ENCODE data around the gene HUWE1. TPM values are rescaled to one million over a fixed set of nuclear protein-coding genes. Genes with fewer than 3 reads are reported as not detected.
"Not testable (repeated sequence)": the region's sequence is repeated elsewhere in the genome, so short reads cannot be mapped to it uniquely, and the experiment has no call there.

The HUWE1 gene, protein sequence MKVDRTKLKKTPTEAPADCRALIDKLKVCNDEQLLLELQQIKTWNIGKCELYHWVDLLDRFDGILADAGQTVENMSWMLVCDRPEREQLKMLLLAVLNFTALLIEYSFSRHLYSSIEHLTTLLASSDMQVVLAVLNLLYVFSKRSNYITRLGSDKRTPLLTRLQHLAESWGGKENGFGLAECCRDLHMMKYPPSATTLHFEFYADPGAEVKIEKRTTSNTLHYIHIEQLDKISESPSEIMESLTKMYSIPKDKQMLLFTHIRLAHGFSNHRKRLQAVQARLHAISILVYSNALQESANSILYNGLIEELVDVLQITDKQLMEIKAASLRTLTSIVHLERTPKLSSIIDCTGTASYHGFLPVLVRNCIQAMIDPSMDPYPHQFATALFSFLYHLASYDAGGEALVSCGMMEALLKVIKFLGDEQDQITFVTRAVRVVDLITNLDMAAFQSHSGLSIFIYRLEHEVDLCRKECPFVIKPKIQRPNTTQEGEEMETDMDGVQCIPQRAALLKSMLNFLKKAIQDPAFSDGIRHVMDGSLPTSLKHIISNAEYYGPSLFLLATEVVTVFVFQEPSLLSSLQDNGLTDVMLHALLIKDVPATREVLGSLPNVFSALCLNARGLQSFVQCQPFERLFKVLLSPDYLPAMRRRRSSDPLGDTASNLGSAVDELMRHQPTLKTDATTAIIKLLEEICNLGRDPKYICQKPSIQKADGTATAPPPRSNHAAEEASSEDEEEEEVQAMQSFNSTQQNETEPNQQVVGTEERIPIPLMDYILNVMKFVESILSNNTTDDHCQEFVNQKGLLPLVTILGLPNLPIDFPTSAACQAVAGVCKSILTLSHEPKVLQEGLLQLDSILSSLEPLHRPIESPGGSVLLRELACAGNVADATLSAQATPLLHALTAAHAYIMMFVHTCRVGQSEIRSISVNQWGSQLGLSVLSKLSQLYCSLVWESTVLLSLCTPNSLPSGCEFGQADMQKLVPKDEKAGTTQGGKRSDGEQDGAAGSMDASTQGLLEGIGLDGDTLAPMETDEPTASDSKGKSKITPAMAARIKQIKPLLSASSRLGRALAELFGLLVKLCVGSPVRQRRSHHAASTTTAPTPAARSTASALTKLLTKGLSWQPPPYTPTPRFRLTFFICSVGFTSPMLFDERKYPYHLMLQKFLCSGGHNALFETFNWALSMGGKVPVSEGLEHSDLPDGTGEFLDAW (N-terminal part only)
- 62.5 and 124 TPM in 2 replicates for total RNA-seq (2014; rRNA removed; shearing (Covaris generic))

DNA sequence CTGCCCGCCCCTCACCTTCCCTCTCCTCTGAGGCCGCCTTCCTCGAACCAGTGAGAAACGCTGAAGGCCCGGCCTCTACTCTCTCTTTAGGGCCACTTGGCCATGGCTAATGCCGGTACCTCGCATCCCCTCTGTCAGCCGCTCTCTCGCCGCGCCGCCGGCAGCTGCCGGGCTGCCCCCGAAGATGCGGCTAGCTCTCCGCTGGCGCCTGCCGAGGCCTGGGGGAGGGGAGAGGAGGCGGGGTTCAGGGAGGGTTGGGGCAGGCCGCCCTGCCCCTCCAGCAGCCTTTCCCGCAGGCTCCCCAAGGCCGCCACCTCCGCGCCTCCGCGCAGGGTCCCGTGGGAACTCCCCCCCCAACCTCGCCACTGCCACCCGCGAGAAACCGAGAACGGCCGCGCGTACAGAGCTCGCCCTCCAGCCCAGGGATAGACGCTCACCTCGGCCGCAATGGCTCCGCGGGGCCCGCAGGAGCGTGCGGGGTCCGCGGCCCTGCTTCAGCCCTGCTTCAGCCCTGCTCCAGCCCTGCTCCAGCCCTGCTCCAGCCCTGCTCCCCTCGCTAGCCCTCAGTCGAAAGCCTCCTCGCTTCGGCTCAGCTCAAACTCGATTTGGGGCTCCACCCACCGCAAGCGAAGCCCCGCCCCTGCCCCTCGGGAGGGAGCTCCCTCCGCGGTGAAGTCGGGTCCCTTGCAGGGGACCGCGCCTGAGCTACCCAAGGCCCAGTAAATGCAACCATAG lies at the start of gene HUWE1:
TSS of gene HUWE1 (minus strand) at position 569 of the 735 bp plus-strand sequence. CDS start 32,612 bp downstream, outside the sequence.
- DNase-seq (ENCODE audit: low read depth): peak; percentile 75

DNA sequence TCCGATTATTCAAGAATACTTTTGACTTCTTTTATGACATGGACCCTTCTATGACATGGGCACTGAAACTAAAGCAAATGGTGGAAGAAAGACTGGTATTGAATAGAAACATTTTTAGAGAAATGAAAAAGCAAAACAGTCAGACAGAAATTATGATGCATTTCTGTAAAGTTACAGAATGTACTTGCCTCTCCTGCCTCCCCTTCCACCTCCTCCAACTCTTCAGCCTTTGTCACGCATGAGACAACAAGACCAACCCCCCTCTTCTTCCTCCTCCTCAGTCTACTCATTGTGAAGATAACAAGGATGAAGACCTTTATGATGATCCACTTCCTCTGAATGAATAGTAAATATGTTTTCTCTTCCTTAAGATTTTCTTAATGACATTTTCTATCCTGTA lies 46.3 kb upstream of the HUWE1 start:
- no peak for DNase-seq (ENCODE audit: low read depth)

DNA sequence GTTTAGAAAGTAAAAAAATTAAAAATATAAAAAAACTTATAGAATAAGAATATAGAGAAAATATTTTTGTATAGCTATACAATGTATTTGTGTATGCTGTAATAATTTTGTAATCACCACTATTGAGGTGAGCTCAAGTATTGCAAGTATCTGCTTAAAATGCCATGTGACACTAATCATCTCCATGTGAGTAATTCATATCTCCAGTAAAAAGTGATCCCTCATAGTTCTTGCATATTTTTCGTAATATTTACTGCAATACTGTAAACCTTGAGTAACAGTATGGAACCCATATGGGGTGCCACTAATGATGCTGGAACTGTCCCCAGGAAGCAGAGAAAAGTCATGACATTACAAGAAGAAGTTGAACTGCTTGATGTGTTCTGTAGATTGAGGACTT lies 43.2 kb upstream of the HUWE1 start:
- no peak for DNase-seq (ENCODE audit: low read depth)

DNA sequence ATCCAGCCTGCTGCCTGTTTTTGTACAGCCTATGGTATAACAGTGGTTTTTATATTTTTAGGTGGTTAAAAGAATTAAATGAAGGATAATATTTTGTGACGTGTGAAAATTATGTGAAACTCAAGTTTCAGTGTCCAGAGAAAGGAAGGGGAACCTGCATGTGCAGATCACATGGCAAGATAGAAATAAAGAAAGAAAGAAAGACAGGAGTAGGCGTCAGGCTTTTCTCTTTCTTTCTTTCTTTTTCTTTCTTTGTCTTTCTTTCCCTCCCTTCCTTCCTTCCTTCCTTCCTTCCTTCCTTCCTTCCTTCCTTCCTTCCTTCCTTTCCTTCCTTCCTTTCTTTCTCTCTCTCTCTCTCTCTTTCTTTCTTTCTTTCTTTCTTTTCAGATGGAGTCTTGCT lies 42.0 kb upstream of the HUWE1 start:
- no peak for DNase-seq (ENCODE audit: low read depth)

DNA sequence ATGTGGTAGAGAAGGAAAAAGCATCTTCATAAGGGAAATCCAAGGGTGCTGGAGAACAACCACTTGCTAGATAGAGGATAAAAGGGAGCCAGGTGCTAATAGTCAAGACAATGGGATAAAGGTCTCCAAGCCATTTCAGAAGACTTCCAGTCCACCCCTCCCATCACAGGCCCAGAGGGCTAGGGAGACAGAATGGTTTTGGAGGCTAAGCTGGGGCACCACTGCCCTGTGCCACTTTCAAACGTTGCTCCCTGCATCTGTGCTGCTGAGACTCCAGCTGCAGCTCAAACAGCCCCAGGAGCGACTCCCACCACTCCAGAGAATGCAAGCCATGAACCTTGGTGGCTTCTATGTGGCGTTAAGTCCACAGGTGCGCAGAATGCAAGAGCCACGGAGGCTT lies 38.4 kb upstream of the HUWE1 start:
- DNase-seq (ENCODE audit: low read depth): no peak

DNA sequence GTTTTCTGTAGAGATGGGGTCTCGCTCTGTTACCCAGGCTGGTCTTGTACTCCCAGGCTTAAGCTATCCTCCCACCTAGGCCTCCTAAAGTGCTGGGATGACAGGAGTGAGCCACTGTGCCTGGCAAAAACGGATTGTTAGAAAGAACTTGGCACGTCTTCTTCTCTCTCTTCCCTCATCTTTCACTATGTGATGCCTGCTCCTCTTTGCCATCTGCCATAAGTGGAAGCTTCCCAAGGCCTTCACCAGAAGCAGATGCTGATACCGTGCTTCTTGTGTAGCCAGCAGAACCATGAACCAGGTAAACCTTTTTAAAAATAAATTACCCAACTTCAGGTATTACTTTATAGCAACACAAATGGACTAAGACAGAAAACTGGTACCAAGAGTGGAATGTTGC lies 36.9 kb upstream of the HUWE1 start:
- DNase-seq (ENCODE audit: low read depth): no peak

DNA sequence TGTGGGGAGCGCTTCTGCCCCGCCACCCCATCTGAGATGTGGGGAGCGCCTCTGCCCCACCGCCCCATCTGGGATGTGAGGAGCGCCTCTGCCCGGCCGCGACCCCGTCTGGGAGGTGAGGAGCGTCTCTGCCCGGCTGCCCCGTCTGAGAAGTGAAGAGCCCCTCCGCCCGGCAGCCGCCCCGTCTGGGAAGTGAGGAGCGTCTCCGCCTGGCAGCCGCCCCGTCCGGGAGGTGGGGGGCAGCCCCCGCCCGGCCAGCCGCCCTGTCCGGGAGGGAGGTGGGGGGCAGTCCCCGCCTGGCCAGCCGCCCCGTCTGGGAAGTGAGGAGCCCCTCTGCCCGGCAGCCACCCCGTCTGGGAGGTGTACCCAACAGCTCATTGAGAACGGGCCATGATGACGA lies 35.1 kb upstream of the HUWE1 start:
- not testable (repeated sequence) for DNase-seq (ENCODE audit: low read depth)

DNA sequence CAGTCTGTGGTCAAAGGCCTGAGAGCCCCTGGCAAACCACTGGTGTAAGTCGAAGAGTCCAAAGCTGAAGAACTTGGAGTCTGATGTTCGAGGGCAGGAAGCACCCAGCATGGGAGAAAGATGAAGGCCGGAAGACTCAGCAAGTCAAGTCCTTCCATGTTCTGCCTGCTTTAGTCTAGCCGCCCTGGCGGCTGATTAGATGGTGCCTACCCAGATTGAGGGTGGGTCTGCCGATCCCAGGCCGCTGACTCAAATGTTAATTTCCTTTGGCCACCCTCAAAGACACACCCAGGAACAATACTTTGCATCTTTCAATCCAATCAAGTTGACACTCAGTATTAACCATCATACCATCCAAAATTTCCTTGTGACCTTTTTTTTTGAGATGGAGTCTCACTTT lies 33.1 kb upstream of the HUWE1 start:
- not testable (repeated sequence) for DNase-seq (ENCODE audit: low read depth)

DNA sequence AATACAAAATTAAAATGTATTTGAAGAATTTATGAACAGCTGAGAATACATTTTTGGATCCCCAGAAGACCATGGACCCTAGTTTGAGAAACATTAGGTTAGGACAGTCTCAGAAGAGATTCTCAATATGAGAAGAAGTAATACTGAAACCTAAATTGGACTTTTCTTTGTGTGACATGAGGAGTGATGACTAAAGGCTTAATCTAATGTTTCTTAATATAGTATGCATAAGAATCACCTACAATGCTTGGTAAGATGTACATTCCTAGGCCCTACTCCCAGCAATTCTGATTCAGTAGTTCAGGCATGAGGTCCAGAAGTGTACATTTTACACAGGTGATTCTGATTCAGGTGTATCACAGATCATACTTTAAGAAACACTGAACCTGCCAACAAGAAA lies 31.6 kb upstream of the HUWE1 start:
- DNase-seq (ENCODE audit: low read depth): no peak

DNA sequence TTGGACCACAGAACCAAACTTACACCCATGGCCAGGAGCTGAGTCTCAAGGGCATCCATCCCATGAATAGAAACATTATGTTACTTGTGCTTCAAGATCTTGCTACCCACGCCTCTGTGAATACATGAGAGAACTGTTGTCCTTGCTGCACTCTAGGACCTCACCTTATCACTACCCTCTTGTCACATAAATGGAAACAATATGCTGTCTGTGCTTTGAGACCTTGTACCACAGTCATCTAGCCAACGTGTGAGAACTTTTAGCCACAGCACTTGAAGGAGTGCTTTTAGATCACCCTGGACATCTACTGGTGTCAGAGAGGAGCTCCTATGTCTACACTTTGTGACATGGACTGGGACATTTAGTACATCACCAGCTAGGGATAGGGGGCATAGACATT lies 30.7 kb upstream of the HUWE1 start:
- no peak for DNase-seq (ENCODE audit: low read depth)

DNA sequence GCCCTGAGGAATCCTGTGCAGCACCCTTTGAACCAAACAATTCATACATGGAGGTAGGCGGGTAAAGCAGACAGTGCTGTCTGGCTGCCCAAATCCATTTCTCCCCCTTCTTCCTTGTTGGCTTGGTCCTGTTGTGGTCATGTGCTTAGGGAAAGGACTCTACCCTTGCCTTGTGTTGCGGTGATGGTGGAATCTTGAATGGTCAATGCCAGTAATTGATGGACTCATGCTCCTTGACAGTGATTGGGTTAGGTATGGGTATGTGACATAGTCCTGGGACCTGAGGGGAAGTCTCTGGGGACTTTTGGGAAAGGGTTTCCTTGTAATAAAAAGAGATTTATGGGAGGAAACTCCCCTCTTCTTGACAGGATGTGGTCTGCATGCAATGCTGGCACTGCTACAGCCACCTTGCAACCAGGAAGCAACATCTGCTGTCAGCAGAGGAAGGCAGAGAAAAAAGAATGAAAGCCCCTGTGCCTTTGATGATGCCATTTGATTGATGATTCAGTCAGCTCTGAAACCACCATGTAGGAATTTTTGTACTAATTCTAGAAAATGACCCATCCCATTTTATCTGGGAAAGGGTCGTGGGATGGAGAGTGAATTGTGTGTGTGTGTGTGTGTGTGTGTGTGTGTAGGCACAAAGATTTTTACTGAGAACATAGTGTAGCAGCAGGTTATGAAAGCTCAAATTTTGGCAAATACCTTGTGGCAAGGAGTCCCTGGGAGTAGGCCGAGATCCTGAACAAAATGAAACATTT lies 30.0 kb upstream of the HUWE1 start:
- peak; percentile 80 for DNase-seq (ENCODE audit: low read depth)

DNA sequence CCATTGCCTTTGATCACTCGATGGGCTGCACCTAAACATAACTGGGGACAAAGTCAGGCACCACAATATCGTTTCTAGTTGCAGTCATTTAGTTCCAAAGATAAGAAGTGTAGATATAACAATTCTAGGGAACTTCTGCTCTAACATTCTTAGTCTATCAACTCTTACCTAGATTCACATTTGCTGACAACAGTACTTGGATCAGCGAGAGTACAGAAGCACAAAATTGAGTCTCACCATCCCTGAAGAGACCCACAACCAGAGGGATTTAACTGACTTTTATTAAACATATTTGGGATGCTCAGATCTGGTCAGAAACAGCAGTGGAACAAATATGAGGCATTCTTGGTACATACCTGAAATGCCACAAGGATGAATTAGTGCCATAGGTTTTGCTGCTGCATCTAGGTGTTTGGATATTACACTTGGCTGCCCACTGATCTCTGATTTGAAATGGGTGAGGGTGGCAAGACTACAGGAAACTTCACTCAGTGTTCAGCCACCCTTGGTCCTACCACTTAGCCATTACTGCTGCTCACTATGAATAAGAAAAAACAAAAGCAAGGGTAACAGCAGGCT lies 28.9 kb upstream of the HUWE1 start:
- peak; percentile 56 for DNase-seq (ENCODE audit: low read depth)

DNA sequence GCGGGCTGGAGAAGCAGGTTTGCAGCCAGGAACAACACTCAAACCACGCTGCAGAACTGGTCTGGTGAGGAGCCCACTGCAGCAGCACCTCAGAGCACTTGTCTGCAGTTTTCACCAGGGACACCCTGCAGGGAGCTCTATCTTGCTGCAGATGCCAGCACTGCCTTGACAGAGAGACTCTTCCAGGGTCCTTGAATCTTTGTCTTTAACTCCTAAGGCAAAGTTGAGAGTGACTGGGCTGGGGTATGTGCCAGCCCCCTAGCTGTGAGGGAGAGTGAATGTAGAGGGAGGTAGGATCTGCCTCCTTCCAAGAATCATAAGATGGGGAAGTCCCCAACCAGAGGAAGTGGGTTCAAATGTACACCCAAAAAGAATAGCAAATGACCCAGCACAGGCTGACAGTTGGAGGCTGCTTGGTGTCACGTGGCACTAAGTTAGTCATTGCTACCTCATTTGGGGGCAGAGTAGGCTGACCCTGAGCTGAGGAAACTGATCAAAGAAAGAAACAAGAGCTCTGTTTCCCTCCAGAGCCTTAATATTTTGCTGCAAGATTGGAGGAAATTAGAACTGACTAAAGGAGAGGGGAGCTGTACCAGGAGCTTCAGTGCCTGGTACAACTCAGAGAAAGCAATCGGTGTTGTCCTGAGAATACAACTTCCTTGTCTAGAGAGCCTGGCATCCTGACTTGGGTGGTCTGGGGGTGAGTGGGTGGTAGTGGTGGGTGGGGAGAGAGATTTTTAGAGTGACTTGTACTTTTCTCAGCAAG lies 28.2 kb upstream of the HUWE1 start:
- peak; percentile 71 for DNase-seq (ENCODE audit: low read depth)

DNA sequence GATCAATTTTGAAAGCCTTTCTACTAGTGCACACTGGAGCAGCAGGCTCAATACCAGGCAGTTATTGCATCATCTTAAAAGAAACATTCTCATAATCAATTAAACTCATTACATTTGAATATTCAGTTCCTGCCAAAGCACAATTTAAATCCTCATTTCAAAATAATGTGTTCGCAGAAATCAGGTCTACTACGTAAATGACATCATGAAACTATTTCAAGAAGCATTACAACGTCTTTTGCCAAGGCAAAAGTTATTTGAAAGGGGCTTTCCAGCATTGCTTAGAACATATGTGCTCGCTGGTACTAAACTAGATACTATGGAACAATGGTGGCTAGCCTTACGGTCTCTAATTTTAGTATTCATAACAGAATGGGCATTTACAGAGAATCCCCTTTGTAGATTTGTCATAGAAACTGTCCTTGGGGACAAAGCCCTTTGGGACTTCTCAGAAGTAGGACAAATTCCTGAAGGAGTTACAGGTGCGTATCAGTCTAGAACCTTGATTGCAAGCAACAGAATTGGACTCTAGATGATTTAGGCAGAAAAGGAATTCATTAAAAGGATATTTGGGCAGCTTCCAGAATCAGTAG lies 27.6 kb upstream of the HUWE1 start:
- no peak for DNase-seq (ENCODE audit: low read depth)

DNA sequence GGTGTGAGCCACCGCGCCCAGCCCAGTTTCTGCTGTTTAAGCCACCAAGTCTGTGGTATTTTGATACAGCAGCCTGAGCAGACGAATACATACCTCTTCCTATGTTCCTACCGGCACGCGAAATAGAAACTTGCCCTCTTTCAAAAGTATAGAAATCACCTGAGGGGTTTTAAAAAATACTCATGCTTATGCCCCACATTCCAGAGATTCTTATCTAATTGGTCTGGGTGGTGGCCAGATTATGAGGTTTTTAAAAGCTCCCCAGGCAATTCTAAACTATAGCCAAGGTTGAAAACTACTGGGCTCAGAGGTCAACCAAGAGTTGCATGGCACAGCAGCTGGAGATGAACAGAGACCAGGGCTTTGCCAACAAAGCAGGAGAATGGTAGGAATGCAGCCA lies 24.9 kb upstream of the HUWE1 start:
- DNase-seq (ENCODE audit: low read depth): peak; percentile 77

DNA sequence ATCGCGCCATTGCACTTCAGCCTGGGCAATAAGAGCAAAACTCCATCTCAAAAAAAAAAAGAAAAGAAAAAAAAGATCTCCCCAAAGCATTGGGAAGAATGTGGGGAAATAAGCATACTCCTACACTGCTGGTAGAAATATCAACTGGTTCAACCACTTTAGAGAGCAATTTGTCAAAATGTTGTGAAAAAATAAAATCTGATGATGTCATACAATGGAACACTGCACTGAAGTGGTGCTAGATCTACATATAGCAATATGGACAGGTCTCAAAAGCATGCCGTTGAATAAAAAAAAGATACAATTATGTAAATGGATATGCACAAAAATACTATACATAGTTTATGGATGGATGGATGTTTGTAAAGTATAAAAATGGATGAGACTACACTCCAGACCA lies 18.3 kb upstream of the HUWE1 start:
- DNase-seq (ENCODE audit: low read depth): no peak

DNA sequence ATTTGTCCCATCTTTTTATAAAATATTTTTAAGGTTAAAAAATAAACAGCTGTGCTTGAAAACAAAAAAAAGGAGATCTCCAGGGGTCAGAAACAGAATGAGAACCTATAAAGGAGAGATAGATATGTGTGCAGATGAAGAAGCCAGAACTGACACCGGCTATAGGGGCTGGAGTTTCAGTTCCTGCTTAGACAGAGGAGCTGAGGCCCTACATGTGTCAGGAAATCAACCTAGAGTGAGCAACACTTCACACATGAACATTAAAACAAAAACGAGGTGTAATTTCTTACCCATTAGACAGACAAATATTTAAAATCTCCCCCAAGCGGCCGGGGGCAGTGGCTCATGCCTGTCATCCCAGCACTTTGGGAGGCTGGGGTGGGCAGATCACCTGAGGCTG lies 17.8 kb upstream of the HUWE1 start:
- DNase-seq (ENCODE audit: low read depth): no peak

DNA sequence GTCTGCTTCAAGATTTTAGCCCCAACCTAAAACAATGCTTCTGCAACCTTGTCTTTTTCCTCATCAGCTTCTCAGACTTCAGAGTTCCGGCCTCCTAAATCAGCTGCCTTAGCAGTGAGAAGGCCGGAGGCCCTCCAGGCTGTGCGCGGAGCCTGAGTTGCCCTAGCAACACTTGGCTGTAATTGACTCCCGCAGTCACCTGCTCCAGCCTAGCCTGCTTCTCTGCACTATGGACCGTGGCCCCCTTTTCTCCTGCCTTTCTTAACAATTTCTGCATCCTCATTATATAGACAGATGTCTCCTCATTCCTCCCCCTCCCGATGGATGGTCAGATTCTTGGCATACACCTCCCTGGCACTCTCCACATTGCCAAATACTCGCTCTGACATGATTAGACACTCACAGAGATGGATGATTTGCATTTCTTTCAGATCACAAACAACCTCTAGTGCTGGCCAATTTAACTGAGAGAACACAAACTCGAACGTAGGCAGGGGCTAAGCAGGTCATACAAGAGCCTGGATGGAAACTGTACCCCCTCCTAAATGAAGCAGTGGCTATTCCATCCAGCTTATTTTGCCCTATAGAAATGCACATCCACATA lies 9.5 kb upstream of the HUWE1 start:
- no peak for DNase-seq (ENCODE audit: low read depth)

DNA sequence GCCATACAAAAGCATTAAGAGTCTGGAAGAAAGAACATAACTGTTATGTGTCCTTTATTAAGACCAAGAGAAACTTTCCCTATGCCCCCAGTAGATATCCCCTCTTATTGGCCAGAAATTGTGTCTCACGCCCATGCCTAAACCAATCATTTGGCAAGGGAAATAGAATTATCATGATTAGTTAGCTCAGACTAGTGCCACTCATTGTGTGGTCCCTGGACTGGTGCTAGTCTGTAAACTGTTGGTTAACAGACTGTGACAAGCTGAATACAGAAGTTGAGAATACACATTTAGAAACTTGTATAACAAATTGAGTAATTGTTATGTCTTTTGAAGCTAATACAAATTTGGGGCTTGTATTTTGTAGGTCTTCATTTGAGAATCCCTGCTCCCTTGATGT lies 8.1 kb upstream of the HUWE1 start:
- DNase-seq (ENCODE audit: low read depth): no peak
